GM12872 (cell line): ENCODE results near the gene VWA8.

Experiments used
- CTCF ChIP-seq: IDR thresholded peaks from 3 replicates; pipeline ENCODE4 v1.5.1; 2011; ENCODE audit warnings: low read depth, mild to moderate bottlenecking, low read length, moderate library complexity; ENCODE audit not compliant: insufficient read depth

VWA8 gene

GRCh38 chr13:41601718-41602445, 359.0 kb downstream of the VWA8 start:
- no peak for TF ChIP-seq CTCF

DNA sequence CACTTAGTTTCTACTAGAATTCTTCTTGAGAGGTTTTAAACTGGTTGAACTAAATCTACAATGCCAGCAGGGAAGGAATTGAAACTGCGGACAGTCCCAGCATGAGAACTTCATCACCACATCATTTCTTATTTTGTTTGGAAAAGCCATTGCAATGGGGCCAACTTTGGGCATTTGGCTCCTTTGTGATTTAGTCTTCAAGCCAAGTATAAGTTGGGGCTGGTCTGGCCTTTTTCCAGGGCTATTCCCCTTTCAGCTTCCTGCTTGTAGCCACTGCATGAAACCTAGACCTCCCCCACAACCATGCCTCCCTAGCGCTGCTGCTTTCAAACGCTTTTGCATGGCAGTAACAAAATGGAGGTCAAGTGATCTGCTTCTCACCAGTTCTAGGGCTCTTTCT, 361.3 kb downstream of the VWA8 start:
- TF ChIP-seq CTCF: no peak

- TF ChIP-seq CTCF: no peak
These were observed 363.4 kb downstream of the VWA8 start for GRCh38 chr13:41597348-41598041.

DNA sequence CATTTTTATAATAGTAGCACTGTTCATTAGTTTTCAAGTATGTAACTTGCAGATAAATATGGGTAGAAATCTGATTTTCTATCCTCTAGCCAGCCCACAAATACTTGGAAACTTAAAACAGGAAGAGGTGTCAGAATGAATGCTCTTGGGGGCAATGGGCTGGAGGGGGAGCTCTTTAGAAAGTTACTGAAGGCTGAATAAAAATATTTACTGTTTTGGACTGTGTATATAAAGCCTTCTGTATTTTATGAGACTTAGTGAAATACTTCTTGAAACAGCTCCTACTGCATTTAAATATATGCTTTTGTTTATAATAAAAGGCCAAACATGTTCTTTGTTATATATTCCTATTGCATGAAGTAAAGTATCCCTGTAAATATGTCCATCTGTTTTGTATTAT, 364.7 kb downstream of the VWA8 start:
- TF ChIP-seq CTCF: no peak

- no peak for TF ChIP-seq CTCF
These were observed 365.6 kb downstream of the VWA8 start for GRCh38 chr13:41595298-41595697.

DNA sequence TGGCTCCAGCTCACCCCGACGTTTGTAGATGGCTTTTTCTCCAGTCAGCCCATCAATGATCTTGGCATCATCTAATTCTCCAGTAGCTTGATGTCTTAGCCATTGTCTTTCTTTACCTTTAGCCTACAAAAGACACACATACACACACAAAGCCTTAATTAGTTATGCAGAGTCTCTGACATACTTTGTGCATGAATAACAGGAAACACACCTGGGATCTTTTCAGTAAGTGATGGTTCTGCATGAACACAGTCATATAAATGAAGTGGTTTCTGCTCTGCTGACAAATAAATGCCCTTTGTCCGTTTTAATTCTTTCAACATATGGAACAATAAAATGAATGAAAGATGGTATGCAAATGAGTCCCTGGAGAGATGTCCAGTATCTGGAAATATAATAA, 370.3 kb downstream of the VWA8 start:
- TF ChIP-seq CTCF: no peak

- TF ChIP-seq CTCF: no peak
These were observed 370.8 kb downstream of the VWA8 start for GRCh38 chr13:41590122-41590521.
